ENCODE data around the gene SMIM27.
A peak's percentile ranks its signal among the peaks of the same experiment; 100 is the strongest.
"Not testable (repeated sequence)": the region's sequence is repeated elsewhere in the genome, so short reads cannot be mapped to it uniquely, and the experiment has no call there.

The SMIM27 gene

DNA sequence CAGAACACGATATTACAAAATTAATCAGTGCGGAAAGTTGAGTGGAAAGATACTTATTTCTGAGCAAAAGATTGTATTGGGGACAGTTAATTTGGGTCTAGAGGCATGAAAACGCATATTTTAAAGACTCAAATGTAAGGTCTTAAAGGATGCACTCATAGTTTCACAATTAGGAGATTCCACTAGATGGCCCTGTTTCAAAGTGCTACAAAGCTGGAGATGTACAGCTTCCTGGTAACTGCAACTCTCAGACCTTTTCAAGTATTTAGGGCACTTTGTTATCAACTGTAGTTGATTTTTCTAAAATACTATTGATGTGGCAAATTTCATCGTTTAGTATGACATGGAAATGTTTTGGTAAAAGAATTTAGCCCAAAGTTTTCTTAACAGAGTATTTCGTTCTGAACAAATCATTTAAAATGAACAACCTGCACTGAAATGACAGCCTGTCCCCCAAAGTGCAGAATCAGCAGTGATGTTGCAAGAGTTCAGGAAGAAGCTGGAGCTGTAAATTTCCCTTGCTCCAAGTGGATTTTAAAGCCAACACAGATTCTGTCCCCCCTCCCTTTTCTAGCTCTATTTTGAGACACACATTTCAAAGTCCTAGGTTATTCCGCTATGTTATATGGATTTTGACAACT lies 37.1 kb downstream of the SMIM27 start:
- H3K4me3 ChIP-seq (ENCODE audit: low read length), result no peak overlapping the region
- peak; percentile 49 for DNase-seq (ENCODE audit: low read depth, low spot score)

DNA sequence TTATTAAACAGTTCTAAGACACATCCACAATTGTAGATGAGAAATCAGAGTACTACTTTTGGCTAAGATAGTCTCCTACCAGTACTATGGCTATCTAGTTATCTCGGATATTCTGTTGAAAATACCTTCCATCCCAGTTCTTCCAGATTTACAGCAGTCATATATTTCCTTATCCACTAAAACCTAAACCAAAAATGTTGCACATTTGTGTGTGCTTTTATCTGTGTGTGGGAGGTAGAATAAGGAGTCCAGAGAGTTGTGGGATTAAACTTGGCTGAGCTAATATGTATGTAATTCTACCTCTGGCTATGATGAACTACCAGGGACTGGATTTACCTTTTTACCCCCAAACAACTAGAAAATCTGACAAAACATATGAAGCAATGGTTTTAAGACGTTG lies 38.3 kb downstream of the SMIM27 start:
- no peak for DNase-seq (ENCODE audit: low read depth, low spot score)
- no peak overlapping the region for H3K4me3 ChIP-seq (ENCODE audit: low read length)

DNA sequence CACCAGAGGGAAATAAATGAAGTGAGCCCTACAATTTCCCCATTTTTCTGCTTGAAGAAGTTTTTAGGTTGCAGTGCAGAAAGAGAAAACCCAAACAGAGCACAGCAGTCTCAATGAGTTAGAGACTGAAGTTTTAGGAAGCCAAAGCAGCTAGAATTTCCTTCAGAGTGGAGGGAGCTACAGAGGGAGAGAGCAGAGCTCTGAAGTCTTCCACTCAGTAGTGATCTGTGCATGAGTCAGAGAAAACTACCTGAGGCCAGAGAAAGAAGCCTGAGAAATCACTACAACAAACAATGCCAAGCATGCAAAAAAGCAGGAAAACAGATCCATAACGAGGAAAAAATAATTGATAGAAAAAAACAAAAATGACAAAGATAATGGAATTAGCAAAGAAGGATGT lies 38.8 kb downstream of the SMIM27 start:
- no peak for DNase-seq (ENCODE audit: low read depth, low spot score)
- H3K4me3 ChIP-seq (ENCODE audit: low read length), result no peak overlapping the region

DNA sequence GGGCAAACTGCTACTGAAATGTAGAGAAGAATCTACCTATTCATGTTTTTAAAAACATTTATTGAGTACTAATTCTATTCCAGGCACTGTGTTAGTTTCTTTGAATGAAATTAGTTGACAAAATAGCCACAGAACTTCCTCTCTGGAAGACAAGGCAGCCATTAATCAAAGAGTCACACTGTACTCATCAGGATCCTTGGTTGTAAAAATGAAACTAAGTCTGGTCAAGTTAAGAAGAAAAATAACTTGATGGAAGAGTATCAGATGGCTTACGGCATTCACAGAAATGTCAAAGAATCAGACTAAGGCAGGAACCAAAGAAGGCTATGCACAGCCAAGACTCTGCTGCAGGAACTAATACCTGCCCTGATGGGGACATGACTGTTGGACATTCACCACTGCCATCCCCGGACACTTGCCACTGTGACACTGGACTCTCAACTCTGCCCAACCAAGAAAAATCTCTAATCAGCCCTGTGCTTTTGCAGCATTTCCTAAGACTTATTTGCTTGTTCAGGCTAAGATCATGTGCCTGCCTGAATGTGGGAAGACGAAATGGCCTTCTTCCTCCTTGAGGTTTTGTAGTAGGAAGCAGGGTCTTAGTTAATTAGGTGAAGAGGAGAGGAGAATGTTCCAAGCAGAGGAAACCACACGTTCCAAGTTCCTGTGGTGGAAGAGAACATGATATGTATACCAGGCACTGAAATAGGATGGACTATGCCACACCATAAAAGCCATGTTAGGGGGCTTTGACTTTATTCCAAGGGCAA lies 44.2 kb downstream of the SMIM27 start:
- H3K4me3 ChIP-seq (ENCODE audit: low read length), result no peak overlapping the region
- no peak for DNase-seq (ENCODE audit: low read depth, low spot score)

DNA sequence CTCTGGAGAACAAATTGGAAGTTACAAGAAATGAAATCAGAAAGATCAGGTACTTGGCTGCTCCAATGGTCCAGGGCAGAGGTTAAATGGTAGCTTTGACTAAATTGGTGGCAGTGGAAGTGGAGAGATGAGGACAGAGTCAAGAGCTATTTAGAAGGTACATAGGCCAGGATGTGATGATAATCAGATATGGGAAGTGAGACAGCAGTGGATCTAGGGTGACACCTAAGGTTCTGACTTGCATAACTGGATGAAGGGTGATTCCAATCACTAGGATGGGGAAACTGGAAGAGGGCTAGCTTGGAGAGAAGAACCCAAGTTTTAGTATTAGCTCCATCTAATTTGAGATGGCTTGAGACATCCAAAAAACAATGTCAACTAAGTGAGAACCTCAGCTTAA lies 44.8 kb downstream of the SMIM27 start:
- H3K4me3 ChIP-seq (ENCODE audit: low read length), result no peak overlapping the region
- DNase-seq (ENCODE audit: low read depth, low spot score), result no peak

DNA sequence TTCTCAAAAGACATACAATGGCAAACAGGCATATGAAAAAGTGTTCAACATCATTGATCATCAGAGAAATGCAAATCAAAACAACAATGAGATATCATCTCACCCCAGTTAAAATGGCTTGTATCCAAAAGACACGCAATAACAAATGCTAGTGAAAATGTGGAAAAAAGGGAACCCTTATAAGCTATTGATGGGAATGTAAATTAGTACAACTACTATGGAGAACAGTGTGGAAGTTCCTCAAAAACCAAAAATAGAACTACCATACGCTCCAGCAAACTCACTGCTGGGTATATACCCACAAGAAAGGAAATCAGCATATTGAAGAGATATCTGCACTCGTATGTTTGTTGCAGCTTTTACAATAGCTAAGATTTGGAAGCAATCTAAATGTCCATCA lies 46.9 kb downstream of the SMIM27 start:
- DNase-seq (ENCODE audit: low read depth, low spot score); H3K4me3 ChIP-seq (ENCODE audit: low read length): not testable (repeated sequence)
